Fibroblast of lung (primary cell): ENCODE results near the gene DCAF8. TPM values are rescaled to one million over a fixed set of nuclear protein-coding genes. Genes with fewer than 3 reads are reported as not detected.
A peak's percentile ranks its signal among the peaks of the same experiment; 100 is the strongest.

Source experiments
- DNase-seq, 2 donors: peaks; one replicate each; pipeline versions ENCODE4 v3.0.0 to v3.0.0-alpha.2; 2010; ENCODE audit warnings: low read depth in 2 of 2
- H2AFZ ChIP-seq: 2 replicates; pipeline ENCODE4 v1.5.1; 2012; ENCODE audit warnings: low read length, control low read depth, inconsistent platforms
- H3K27ac ChIP-seq: 2 replicates; pipeline ENCODE4 v1.5.1; 2011; ENCODE audit warnings: low read length, control low read depth; ENCODE audit not compliant: insufficient read depth
- H3K27me3 ChIP-seq: 2 replicates; pipeline ENCODE4 v1.5.1; 2011; ENCODE audit warnings: mild to moderate bottlenecking, low read length; ENCODE audit not compliant: control insufficient read depth, insufficient read depth
- H3K36me3 ChIP-seq: 2 replicates; pipeline ENCODE4 v1.5.1; 2011; ENCODE audit warnings: low read length; ENCODE audit not compliant: control insufficient read depth, insufficient read depth
- H3K4me1 ChIP-seq: 2 replicates; pipeline ENCODE4 v1.5.1; 2011; ENCODE audit warnings: low read length; ENCODE audit not compliant: control insufficient read depth, insufficient read depth; ENCODE audit errors: extremely low read depth
- H3K4me2 ChIP-seq: 2 replicates; pipeline ENCODE4 v1.5.1; 2011; ENCODE audit warnings: low read length, control low read depth; ENCODE audit not compliant: insufficient read depth; ENCODE audit errors: extremely low read depth
- H3K4me3 ChIP-seq, 4 experiments: fragments of 200-600 bp in 1 of 4; sonication (generic) in 1 of 4; replicated peaks in 1 of 4; 2 replicates each; pipeline ENCODE4 v1.5.1; 2011 to 2016; ENCODE audit warnings: low read length in 4 of 4, low read depth in 3 of 4, mild to moderate bottlenecking in 3 of 4, control low read depth in 2 of 4, inconsistent platforms in 1 of 4, mixed read lengths in 1 of 4; ENCODE audit not compliant: insufficient read depth in 1 of 4; ENCODE audit errors: control extremely low read depth in 1 of 4
- H3K79me2 ChIP-seq: 2 replicates; pipeline ENCODE4 v1.5.1; 2012; ENCODE audit warnings: mild to moderate bottlenecking, low read length, inconsistent platforms; ENCODE audit not compliant: control insufficient read depth, insufficient read depth
- H3K9ac ChIP-seq: 2 replicates; pipeline ENCODE4 v1.5.1; 2011; ENCODE audit warnings: mild to moderate bottlenecking, low read length, control low read depth; ENCODE audit not compliant: insufficient read depth
- H3K9me3 ChIP-seq: 2 replicates; pipeline ENCODE4 v1.5.1; 2012; ENCODE audit warnings: low read depth, low read length; ENCODE audit not compliant: control insufficient read depth, insufficient read depth
- H4K20me1 ChIP-seq: 2 replicates; pipeline ENCODE4 v1.5.1; 2011; ENCODE audit warnings: low read length; ENCODE audit not compliant: control insufficient read depth, insufficient read depth; ENCODE audit errors: extremely low read depth
- EZH2 ChIP-seq: IDR thresholded peaks from 2 replicates; pipeline ENCODE4 v1.5.1; 2012; ENCODE audit warnings: low read length, control low read depth, mild to moderate bottlenecking; ENCODE audit errors: missing control alignments
- polyA plus RNA-seq, 2 donors: library from polyadenylated mRNA; depleted of rRNA in 1 of 2; stranded (reverse) in 1 of 2; unstranded in 1 of 2; fragments of >200 nt; gene quantifications; 2 replicates each; pipeline ENCODE4 v1.2.1, GENCODE V29; 2011 to 2012; ENCODE audit warnings: missing spikeins in 1 of 2
- total RNA-seq: library from RNA; depleted of rRNA; stranded (reverse); fragments of >200 nt; gene quantifications from 2 replicates; pipeline ENCODE4 v1.2.1, GENCODE V29; 2014
- TF ChIP-seq, protein P1 (sequence below), 2 donors: IDR thresholded peaks in 1 of 2; conservative IDR thresholded peaks in 1 of 2; 1 replicate in 1 of 2; 2 replicates in 1 of 2; pipeline ENCODE4 v1.5.1; 2011 to 2012; ENCODE audit warnings: low read length in 2 of 2, control low read depth in 1 of 2, inconsistent platforms in 1 of 2, low read depth in 1 of 2, mild to moderate bottlenecking in 1 of 2

The DCAF8 gene
- total and polyA plus RNA-seq, 2 donors (not counting 1 experiment from before 2014, with no cell fraction given): 72.6 to 89.8 TPM

DNA sequence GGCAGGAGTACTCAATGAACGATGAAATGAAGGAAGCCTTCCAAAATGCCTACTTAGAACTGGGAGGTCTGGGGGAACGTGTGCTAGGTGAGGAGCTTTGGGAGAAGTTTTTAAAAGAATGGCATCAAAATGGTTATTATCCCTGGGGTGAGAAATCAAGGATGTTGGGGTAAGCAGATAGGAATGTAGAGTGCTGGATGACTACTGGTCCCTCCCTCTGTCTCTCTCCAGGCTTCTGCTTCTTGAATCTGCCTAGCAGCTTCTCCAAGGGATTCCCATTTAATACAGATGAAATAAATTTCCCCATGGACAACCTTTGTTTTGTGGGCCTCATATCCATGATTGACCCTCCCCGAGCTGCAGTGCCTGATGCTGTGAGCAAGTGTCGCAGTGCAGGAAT is 91.0 kb downstream of the DCAF8 start:
- no peak for TF ChIP-seq EZH2
- no peak overlapping the region for H2AFZ ChIP-seq
- no peak overlapping the region for H3K4me3 ChIP-seq
- no peaks in the 10 kb centered on the region for H3K36me3 ChIP-seq
- H3K79me2 ChIP-seq: no peaks in the 10 kb centered on the region
- no peak overlapping the region for H3K4me2 ChIP-seq
- H3K9ac ChIP-seq: no peak overlapping the region
- DNase-seq: peak in 1 of 2 donors; percentile 52
- no peaks in the 10 kb centered on the region for H3K9me3 ChIP-seq
- H3K27me3 ChIP-seq: no peaks in the 10 kb centered on the region
- no peaks in the 10 kb centered on the region for H3K4me1 ChIP-seq
- no peak overlapping the region for H3K27ac ChIP-seq
- H4K20me1 ChIP-seq: no peaks in the 10 kb centered on the region

DNA sequence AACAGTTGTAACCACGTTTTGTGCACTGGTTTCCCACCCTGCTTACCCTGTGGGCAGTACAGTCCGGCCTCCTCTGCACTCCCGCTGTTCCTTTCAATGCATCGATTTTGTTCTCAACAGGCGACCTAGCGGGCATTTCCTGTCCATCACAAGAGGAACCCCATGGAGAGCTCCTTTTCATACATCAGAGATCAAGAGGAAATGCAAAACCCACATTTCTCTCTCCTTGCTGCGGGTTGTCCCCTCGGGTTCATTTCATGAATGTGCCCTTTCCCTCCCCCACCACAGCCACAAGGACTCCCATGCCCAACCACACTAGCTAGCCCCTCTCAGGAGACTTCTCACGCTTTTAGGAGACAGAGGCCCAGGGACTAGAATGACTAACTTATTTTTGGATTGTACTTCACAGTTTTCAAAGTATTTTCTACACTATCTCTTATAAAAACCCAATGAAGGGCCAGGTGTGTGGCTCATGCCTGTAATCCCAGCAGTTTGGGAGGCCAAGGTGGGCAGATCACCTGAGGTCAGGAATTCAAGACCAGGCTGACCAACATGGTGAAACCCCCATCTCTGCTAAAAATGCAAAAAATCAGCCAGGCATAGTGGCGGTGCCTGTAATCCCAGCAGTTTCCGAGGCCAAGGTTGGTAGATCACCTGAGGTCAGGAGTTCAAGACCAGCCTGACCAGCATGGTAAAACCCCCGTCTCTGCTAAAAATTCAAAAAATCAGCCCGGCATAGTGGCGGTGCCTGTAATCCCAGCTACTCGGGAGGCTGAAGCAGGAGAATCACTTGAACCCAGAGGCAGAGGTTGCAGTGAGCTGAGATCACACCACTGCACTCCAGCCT is 92.6 kb downstream of the DCAF8 start:
- H3K4me1 ChIP-seq: no peaks in the 10 kb centered on the region
- no peaks in the 10 kb centered on the region for H4K20me1 ChIP-seq
- no peak overlapping the region for H3K4me2 ChIP-seq
- H3K36me3 ChIP-seq: no peaks in the 10 kb centered on the region
- DNase-seq: no peak
- TF ChIP-seq, protein P1, sequence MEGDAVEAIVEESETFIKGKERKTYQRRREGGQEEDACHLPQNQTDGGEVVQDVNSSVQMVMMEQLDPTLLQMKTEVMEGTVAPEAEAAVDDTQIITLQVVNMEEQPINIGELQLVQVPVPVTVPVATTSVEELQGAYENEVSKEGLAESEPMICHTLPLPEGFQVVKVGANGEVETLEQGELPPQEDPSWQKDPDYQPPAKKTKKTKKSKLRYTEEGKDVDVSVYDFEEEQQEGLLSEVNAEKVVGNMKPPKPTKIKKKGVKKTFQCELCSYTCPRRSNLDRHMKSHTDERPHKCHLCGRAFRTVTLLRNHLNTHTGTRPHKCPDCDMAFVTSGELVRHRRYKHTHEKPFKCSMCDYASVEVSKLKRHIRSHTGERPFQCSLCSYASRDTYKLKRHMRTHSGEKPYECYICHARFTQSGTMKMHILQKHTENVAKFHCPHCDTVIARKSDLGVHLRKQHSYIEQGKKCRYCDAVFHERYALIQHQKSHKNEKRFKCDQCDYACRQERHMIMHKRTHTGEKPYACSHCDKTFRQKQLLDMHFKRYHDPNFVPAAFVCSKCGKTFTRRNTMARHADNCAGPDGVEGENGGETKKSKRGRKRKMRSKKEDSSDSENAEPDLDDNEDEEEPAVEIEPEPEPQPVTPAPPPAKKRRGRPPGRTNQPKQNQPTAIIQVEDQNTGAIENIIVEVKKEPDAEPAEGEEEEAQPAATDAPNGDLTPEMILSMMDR (conservative IDR thresholded peaks at IDR 0.05 in 1 of 2, IDR thresholded peaks at IDR 0.05 in 1 of 2; ENCODE audit: low read depth in 1 of 2, low read length in 2 of 2): no peak
- no peak overlapping the region for H3K9ac ChIP-seq
- H3K4me3 ChIP-seq: no peak overlapping the region
- no peaks in the 10 kb centered on the region for H3K27me3 ChIP-seq
- H3K79me2 ChIP-seq: no peaks in the 10 kb centered on the region
- H3K9me3 ChIP-seq: no peaks in the 10 kb centered on the region
- no peak overlapping the region for H3K27ac ChIP-seq
- H2AFZ ChIP-seq: no peak overlapping the region

DNA sequence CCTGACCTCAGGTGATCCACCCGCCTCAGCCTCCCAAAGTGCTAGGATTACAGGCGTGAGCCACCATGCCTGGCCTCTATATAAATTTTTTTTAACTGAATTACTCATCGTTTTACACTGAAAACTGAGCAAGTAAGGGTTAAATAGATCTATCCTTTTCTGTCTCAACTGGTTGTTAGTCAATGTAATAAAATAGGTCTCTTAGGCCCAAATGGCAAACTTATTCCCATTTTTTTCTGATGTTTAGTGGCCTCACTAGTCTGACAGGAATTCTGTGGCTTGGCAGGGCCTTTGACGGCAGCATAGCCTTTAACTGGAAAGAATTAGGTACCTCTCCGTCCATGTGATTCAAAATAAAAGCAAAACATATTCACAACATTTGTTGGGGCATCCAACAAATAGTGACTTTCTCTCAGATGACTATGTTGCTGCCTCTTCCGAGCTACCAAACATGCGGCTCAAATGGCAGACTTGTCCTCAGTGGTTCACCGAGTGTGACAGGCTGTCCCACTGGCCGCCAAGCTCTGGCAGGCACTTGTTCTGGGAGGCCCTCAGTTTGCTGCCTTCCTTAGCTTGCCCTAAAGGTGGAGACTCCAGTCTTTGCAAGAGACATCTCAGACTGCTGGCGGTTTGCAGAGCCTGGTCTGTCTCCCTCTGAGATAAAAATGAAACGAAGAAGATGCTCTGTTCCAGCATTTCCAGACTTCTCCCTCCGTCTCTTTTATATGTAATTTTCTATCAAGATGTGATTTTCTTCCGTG is 93.6 kb downstream of the DCAF8 start:
- Histone ChIP-seq H2AFZ (no peak overlapping the region), H3K36me3 (no peaks in the 10 kb centered on the region), H3K27me3 (no peaks in the 10 kb centered on the region), H3K27ac (no peak overlapping the region), H3K4me1 (no peaks in the 10 kb centered on the region), H3K4me2 (no peak overlapping the region), H3K9me3 (no peaks in the 10 kb centered on the region), H3K4me3 (no peak overlapping the region), H3K79me2 (no peaks in the 10 kb centered on the region), H3K9ac (no peak overlapping the region), H4K20me1 (no peaks in the 10 kb centered on the region)
- DNase-seq: peak in 1 of 2 donors; percentile 37
- TF ChIP-seq, protein P1 (conservative IDR thresholded peaks at IDR 0.05 in 1 of 2, IDR thresholded peaks at IDR 0.05 in 1 of 2; ENCODE audit: low read depth in 1 of 2, low read length in 2 of 2): no peak
- no peak for TF ChIP-seq EZH2
